OCI-LY7 (cell line): ENCODE results near the gene NFE2L1. TPM values are rescaled to one million over a fixed set of nuclear protein-coding genes. Genes with fewer than 3 reads are reported as not detected.

Experiments
- BruUV-seq: library from RNA; stranded (reverse); fragments of 400-500 nt; replicated peaks from 2 replicates; lab custom pipeline; 2021; lab: Mats Ljungman, UMichigan
- CTCF ChIA-PET: fragments of 300-600 bp; sonication (Branson Sonifier 250); formaldehyde crosslinking; loops from one replicate; lab custom pipeline; 2022; ENCODE audit warnings: antibody characterized with exemption; ENCODE audit not compliant: unreplicated experiment; lab: Charles Lee
- POLR2A ChIA-PET: fragments of 300-600 bp; sonication (Branson Sonifier 250); formaldehyde crosslinking; loops from one replicate; lab custom pipeline; 2022; ENCODE audit warnings: antibody characterized with exemption; lab: Charles Lee
- DNase-seq: peaks from one replicate; pipeline ENCODE4 v3.0.0-alpha.2; 2015; ENCODE audit warnings: low spot score
- H2AFZ ChIP-seq: fragments of 200-600 bp; sonication (generic), shearing (Covaris generic); 2 replicates; pipeline ENCODE4 v1.6.1; 2014; ENCODE audit warnings: mild to moderate bottlenecking, antibody characterized with exemption, low read length, moderate library complexity
- H3K27ac ChIP-seq: fragments of 200-600 bp; sonication (generic); 2 replicates; pipeline ENCODE4 v1.5.1; 2014; ENCODE audit warnings: mixed run types, low read depth, mild to moderate bottlenecking, moderate library complexity, low read length, inconsistent platforms; ENCODE audit not compliant: poor library complexity, severe bottlenecking
- H3K36me3 ChIP-seq: fragments of 200-600 bp; sonication (generic); 2 replicates; pipeline ENCODE4 v1.6.1; 2014; ENCODE audit warnings: mild to moderate bottlenecking, antibody characterized with exemption, low read length, moderate library complexity, mixed read lengths; ENCODE audit not compliant: insufficient read depth
- H3K4me1 ChIP-seq: fragments of 200-600 bp; sonication (generic); 2 replicates; pipeline ENCODE4 v1.5.1; 2014; ENCODE audit warnings: mild to moderate bottlenecking, low read length; ENCODE audit not compliant: insufficient read depth, poor library complexity, severe bottlenecking
- H3K4me2 ChIP-seq: fragments of 200-600 bp; sonication (generic); 2 replicates; pipeline ENCODE4 v1.6.1; 2014; ENCODE audit warnings: mild to moderate bottlenecking, low read length
- H3K4me3 ChIP-seq: fragments of 200-600 bp; sonication (generic); 2 replicates; pipeline ENCODE4 v1.5.1; 2014; ENCODE audit warnings: mild to moderate bottlenecking, low read depth, low read length; ENCODE audit not compliant: poor library complexity, severe bottlenecking
- H3K79me2 ChIP-seq: fragments of 200-600 bp; sonication (generic); 2 replicates; pipeline ENCODE4 v1.6.1; 2016; ENCODE audit warnings: low read depth, mild to moderate bottlenecking, low read length, moderate library complexity, mixed read lengths; ENCODE audit not compliant: insufficient read depth
- H3K9me2 ChIP-seq: fragments of 200-600 bp; sonication (generic); 2 replicates; pipeline ENCODE4 v1.6.1; 2016; ENCODE audit warnings: mild to moderate bottlenecking, low read length, mixed read lengths; ENCODE audit not compliant: insufficient read depth
- H3K9me3 ChIP-seq: fragments of 200-600 bp; sonication (generic); 2 replicates; pipeline ENCODE4 v1.6.1; 2014; ENCODE audit warnings: mild to moderate bottlenecking, mixed run types, low read length, mixed read lengths
- H4K20me1 ChIP-seq: fragments of 200-600 bp; sonication (generic); 2 replicates; pipeline ENCODE4 v1.6.1; 2014; ENCODE audit warnings: mild to moderate bottlenecking, antibody characterized with exemption, low read length, moderate library complexity, mixed read lengths; ENCODE audit not compliant: insufficient read depth
- CTCF ChIP-seq: fragments of 200-600 bp; sonication (generic); conservative IDR thresholded peaks from 2 replicates; pipeline ENCODE4 v1.5.1; 2014; ENCODE audit warnings: mild to moderate bottlenecking, antibody characterized with exemption, low read length, moderate library complexity, mixed read lengths
- EZH2phosphoT487 ChIP-seq: fragments of 200-600 bp; sonication (generic); IDR thresholded peaks from 2 replicates; pipeline ENCODE4 v1.6.1; 2018; ENCODE audit warnings: low read depth, borderline replicate concordance, mild to moderate bottlenecking, mixed run types, antibody characterized with exemption, low read length, moderate library complexity, mixed read lengths
- intact Hi-C: fragments of 100-400 bp; cut with micrococcal nuclease; formaldehyde crosslinking; loops from one replicate; pipeline ENCODE4 v1.10.0; 2022; ENCODE audit not compliant: unreplicated experiment
- total RNA-seq, 2 experiments: library from RNA; depleted of rRNA in 1 of 2; stranded (reverse); fragments of >200 nt in 1 of 2; shearing (Covaris generic) in 1 of 2; gene quantifications; 2 replicates each; pipeline ENCODE4 v1.2.3, GENCODE V29; 2014 to 2022

The NFE2L1 gene
- total RNA-seq, 2 experiments from 2014 or later, result 42.3 to 106 TPM

DNA sequence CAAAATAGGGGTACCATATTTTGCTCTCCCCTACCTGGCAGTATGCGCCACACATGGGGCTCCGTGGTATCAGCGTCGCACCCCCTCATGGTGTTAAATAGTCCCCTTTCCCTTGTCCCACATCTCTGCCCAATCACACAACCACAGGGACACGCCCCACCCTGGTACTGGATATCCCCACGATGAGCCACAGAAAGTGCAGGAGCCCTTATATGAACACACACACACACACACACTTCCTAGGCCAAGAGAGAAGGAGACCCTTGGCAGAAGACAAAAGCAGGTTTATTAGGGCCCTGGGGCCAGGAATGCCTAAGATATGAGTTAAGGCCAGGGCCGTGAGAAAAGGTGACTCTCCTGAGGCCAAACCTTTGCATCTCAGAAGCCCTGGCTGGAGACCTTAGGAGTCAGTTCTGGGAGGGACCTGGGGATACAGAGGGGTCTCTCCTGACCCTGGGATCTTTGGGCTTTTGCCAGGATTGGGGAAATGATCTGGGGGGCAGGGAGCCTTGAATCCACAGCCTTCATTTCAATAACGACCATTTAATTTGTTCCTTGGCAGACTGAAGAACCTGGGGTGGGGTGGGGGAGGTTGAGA is 22.2 kb upstream of the NFE2L1 start:
- H3K79me2 ChIP-seq, result no peaks in the 10 kb centered on the region

DNA sequence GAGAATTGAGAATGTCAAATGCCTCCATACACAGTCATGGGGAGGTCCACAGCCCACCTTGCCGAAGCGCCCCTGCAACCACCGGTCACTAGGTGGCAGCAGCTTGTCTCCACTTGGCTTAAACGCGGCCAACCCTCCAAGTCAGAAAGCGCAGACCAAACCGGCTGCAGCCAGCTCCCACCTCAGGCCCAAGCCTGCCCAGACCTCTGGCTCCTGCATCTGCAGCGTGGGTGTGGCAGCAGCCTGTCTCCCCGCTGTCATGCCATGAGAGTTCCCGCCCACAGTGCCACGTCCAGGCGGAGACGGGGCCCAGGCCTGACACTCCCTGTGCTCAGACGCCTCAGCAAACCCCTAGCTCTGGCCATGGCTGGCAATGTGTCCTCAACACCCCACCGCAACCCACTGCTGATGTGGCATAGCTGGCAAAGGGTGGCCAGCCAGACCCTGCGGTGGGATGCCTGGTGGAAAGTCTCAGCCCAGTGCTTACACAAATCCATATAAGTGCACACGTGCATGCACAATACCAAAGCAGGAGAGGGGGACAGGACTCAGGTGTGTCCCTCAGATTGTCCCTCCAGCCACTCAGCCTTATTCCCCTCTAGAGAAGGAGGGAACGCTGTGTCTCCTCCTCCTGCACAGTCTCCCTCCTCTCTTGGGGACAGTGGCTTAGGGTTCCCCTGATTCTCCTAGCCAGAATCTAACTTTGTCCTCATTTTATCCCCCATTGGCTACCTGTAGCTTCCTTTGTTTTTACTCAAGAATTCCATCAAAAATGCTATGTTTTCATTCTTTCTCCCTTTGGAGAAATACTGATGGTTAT is 21.4 kb upstream of the NFE2L1 start:
- H3K9me3 ChIP-seq, result no peaks in the 10 kb centered on the region
- no peaks in the 10 kb centered on the region for H4K20me1 ChIP-seq
- H3K4me2 ChIP-seq, result no peak overlapping the region
- H3K4me3 ChIP-seq, result no peak overlapping the region
- intact Hi-C loops, result loop anchor here (1.0 to 5.0 kb wide), 2 partner anchors 48 to 591 kb away; partner anchors contain the start of gene HOXB8
- ChIA-PET CTCF (interaction anchor here (0.5 kb wide), 1 partner anchor 95 kb away, joined by 3 read pairs; no protein-coding TSS in a partner anchor), POLR2A (interaction anchor here (1.2 to 1.5 kb wide), 2 partner anchors 21 to 28 kb away, joined by 3 to 4 read pairs; partner anchors contain the start of gene NFE2L1)
- no peak overlapping the region for H3K27ac ChIP-seq
- DNase-seq, result peak; percentile 87
- peaks cover 32% of the 10 kb centered on the region for H3K4me1 ChIP-seq
- no peaks in the 10 kb centered on the region for H3K36me3 ChIP-seq
- no peak overlapping the region; the same call in 1 of the 2 replicates for H2AFZ ChIP-seq
- TF ChIP-seq CTCF (peak; percentile 92), EZH2phosphoT487 (no peak)
- H3K79me2 ChIP-seq, result no peaks in the 10 kb centered on the region
- H3K9me2 ChIP-seq, result no peaks in the 10 kb centered on the region
- no TSS peak for BruUV-seq

More for the DNA sequence above, 22.2 kb upstream of the NFE2L1 start:
- no peak for TF ChIP-seq EZH2phosphoT487
- no peak for TF ChIP-seq CTCF
- intact Hi-C loops, result loop anchor here (1.0 to 5.0 kb wide), 5 partner anchors 23 to 591 kb away; partner anchors contain the start of genes CBX1, HOXB8 and NFE2L1
- no peak for DNase-seq
- Histone ChIP-seq H3K9me2 (no peaks in the 10 kb centered on the region), H3K9me3 (no peaks in the 10 kb centered on the region), H3K4me2 (peak overlapping the region; percentile 71), H3K36me3 (no peaks in the 10 kb centered on the region), H4K20me1 (no peaks in the 10 kb centered on the region), H2AFZ (no peak overlapping the region; the same call in 1 of the 2 replicates), H3K27ac (no peak overlapping the region), H3K4me3 (peak overlapping the region; percentile 64), H3K4me1 (peaks cover 32% of the 10 kb centered on the region)
- ChIA-PET POLR2A (interaction anchor here (0.6 to 1.5 kb wide), 2 partner anchors 22 to 26 kb away, joined by 3 to 4 read pairs; partner anchors contain the start of gene NFE2L1), CTCF (interaction anchor here (0.7 to 1.4 kb wide), 4 partner anchors 29 to 109 kb away, joined by 3 to 4 read pairs (median 4); no protein-coding TSS in a partner anchor)
- BruUV-seq, result no TSS peak
